GM21529 (cell line): ENCODE results near the gene POLR3G.

Source experiments
- ATAC-seq: cut with Tn5 transposase; IDR thresholded peaks from one replicate; pipeline ENCODE4 v1.9.1; 2021; ENCODE audit not compliant: unreplicated experiment

The POLR3G gene

DNA sequence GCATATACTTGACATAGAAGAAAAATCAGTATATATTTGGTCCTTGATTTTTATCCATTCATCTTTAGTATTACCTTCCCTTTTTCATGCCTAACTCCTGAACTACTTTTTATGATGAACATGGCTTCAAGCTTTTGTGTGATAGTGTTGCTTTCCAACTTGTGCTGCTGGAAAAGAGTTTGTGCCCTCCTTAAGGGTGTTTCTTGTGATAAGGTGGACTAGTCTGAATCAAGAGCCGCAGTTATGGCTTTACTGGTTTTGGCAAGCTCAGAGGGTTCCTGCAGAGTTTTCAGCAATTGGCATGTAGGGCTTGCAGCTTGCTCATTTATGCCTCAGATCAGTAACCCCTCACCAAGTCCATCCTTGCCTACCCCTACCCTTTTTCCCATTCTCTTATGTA lies 20.5 kb downstream of the POLR3G start:
- no peak for ATAC-seq

DNA sequence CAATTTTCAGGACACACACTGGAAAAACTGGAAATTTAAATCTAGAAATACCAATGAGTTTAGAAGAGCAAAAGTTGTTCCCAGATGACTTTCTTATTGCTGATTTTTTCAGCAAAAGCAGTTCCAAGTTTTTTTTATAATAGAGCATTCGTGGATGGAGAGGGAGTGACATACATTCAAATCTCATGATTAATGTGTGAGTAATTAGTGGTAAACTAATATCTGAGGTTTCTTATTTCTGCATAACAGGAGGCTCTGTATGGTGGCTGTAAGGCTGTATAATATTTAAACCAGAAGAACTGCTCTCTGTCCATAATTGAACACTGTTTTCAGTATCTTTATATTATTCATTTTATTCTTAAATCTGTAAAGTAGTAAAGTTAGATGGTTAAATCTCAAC lies 28.9 kb downstream of the POLR3G start:
- ATAC-seq = no peak

DNA sequence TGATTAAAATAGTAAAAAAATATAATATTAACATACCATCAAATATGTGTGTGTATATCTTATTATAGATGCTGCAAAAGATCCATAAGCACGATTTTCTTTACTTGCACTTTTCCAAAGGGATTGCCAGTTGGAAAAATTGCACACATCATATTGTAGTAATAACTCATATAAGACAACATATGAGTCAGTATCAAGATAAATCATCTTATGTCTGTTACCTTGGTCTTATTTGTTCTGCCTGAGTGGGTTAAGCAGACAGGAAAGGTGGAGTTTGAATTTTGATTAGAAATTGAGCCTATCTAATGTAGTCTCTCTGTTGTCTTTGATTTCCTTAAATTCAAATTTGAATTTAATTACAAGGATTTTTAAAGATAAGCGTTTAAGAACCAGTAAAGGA lies 30.1 kb downstream of the POLR3G start:
- no peak for ATAC-seq

- no peak for ATAC-seq
Observed at GRCh38 chr5:90506221-90506620, 31.6 kb downstream of the POLR3G start.

GRCh38 chr5:90510438-90510837 lies 35.8 kb downstream of the POLR3G start:
- no peak for ATAC-seq

GRCh38 chr5:90514520-90514919 lies 39.9 kb downstream of the POLR3G start:
- no peak for ATAC-seq

GRCh38 chr5:90518661-90519060 lies 44.0 kb downstream of the POLR3G start:
- no peak for ATAC-seq

GRCh38 chr5:90519081-90519480 lies 44.4 kb downstream of the POLR3G start:
- ATAC-seq = no peak

DNA sequence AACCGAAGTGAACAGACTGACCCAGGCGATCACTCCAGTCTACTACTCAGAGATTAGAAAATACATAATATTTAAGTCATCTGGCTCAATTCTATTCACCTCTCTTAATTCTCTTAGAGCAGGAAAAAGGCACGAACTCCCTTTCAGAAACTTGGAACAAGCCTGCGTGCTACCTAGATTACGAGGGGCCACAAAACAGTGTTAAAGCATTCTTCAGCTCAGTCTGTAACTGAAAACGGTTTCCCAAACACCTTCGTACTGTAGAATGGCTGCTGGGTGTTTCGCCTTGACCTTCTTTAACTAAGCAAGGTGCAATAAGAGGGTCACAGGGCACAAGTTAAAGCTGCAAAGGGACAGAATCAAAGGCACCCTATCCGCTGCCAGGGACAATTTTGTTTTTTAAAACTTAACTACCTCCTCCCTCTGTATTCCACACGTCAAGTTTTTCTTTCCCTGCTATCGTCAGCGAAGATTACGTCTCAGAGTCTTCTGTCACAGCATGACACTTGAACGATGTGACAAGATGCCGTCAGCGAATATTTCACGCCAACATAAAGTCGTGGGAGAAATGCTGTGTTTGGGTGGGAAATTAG lies 54.0 kb downstream of the POLR3G start:
- ATAC-seq = peak; percentile 1

DNA sequence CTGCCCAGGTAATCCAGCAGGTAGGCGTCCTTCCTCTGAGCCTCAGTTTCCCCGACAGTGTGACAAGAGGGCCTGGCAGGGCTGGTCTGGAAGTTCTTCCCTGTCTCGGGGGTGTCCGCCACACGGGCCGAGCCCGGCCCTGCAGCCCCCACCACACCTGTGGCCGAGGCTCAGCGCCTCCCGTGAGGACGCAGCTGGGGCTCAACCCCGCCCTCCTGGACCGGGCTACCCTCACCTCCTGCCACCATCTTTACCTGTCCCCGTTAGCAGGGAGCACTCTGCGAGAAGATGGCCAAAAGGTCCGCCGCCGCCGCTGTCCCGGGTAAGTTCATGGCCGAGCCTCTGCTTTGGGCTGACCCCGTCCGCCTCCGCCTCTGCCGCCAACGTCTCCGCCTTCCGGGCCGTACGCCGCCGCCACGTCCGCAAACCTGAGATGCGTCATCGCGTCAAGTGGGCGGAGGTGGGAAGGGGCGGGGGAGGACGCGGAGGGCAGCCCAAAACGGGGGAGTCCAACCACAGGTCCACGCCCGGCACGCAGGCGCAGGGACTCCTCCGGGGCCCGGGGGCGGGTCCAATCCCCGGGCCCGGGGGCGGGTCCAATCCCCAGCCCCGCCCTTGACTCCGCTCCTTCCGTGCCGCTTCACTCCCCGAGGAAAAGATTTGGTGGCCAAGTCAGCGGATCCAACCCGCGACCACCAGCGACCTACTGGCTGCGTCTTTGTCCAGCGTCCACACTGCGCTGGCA lies 54.7 kb downstream of the POLR3G start, which contains the start of gene LYSMD3:
LYSMD3 (minus strand) TSS at position 391 of the 745 bp plus-strand sequence. CDS start 4,295 bp downstream, outside the sequence.
- peak; percentile 90 for ATAC-seq

DNA sequence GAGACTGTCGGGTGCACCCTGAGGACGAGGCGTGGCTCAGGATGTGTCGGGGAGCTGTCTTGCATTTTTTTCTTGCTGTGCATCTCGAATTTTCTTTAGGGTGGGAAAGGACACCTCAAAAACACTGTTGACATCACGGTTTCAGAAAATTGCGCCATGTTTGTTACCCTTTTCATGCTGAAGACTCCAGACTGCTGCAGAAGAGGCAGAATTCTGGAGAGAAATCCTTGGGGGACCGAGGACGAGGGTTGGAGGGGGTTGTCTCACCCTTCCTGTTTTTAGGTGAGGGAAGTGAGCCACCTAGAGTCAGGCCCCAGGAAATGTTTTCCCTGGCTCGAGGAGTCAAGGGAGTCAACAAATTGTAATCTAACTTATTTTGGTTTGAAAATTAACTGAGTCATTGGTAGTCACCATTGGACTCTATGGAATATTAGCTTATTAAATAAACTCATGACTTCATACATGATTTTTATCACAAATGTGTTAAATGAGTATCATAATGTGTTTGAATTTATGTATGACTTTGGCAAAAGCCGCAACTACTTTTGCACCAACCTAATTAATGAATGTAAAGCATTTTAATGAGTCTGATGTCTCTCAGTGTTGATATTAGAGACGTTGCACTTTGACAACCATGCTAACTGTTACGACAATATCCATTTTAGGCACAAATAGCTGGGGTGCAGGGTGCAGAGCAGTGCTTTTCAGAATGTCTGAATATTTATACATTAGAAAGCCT lies 55.4 kb downstream of the POLR3G start:
- peak; percentile 47 for ATAC-seq

- no peak for ATAC-seq
Observed at GRCh38 chr5:90530736-90531487, 56.2 kb downstream of the POLR3G start.

GRCh38 chr5:90533794-90534193 lies 59.1 kb downstream of the POLR3G start:
- ATAC-seq = no peak

GRCh38 chr5:90534922-90535321 lies 60.3 kb downstream of the POLR3G start:
- no peak for ATAC-seq

DNA sequence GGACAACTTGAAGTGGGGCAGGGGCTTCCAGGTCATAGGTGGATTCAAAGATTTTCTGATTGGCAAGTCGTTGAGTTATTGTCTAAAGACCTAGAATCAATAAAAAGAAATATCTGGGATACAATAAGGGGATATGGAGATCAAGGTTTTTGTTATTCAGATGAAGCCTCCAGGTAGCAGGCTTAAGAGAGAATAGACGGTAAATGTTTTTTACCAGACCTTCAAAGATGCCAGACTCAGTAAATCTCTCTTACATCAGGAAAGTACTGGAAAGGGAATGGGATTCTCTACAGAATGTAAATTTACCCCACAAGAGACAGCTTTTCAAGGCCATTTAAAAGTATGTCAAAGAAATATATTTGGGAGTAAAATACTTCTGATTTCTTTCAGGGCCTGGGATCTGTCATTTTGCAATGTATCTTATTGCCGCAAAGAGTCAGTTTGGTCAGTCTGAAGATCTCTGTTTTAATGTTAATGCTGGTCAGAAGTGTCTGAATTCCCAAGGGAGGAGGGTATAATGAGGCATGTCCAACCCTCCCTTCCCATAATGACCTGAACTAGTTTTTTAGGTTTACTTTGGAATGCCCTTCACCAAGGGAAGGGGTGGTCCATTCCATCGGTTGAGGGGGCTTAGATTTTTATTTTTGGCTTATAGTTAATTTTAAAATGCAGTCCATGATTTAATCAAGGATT lies 68.3 kb downstream of the POLR3G start:
- no peak for ATAC-seq

GRCh38 chr5:90545511-90545910 lies 70.8 kb downstream of the POLR3G start:
- no peak for ATAC-seq

DNA sequence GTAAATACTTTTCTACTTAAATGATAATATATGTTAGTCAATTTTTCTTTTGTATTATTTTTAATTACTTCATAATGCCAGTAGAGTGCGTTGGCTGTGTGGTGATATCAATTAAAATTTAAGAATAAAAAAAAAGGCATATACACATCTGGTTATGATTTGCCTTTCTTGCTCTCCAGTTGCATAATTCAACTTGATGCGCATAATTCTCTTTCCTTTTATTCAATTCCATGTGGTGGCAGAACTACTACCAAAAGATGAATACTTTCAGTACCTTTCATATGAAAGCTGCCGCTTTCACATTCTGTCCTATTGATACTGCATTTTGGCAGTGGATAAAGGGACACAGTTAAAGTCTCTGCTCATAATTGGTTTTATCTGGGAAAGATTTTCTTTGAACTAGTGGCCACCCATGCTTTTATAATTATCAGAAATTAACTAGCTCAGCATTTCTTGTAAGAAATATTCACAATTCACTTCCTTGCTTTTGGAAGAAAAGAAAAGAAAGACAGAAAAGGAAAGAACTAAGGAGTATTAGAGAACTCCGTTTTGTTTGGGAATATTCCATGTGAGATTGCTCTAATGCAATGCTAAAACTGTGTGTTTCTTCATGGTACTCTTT lies 71.7 kb downstream of the POLR3G start:
- ATAC-seq = no peak

DNA sequence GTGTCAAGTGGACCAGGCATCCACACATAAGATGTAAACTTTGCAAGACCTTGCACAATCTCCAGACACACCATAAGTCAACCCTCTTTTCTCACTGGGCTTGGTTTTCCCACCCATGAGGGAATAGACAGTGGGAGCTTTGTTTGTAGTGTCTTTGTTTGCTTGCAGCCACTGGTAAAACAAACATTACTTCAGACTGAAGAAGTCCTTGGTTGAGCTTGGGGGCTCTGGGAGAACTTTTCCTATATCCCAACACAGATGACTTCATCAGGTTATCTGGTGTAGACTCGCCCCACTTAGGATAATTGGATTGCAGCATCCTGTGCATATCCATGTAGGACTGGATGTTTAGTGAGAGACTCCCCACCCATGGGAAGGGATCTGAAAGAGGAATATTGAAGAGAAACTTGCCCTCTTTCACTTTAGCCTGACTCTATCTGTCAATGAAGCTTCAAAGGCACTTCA lies 72.4 kb downstream of the POLR3G start:
- ATAC-seq = no peak

DNA sequence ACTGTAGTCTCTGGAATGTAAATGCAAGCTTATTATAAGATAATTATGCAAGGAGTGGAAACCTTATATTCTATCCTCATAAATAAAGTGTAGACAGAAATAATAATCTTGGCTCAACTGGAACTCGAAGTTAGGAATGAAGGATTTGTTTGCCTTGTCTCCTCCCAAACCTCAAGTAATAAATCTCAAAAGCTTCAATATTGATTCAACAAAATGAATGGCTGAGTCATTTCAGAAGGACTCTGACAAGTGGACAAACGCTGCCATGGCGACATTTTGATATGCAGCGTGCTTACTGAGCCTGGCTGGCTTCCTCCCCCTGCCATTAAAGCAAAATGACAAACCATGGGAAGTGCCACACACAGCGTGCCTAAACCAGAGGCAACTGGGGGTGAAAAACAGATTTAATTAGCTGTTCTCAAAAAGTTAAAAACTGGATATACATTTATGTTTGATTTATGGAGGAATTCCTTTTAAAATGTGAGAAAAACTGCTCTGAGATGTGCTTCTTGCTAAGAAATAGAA lies 73.5 kb downstream of the POLR3G start:
- no peak for ATAC-seq

- ATAC-seq = no peak
Observed at GRCh38 chr5:90549223-90549622, 74.6 kb downstream of the POLR3G start.
